SK-N-SH treated with all-trans-retinoic acid at 6 μM for 48 hours (cell line): ENCODE data around the gene B3GNT5.

ENCODE experiments used
- ATAC-seq: fragments of 200-7000 bp; cut with Tn5 transposase; 3 replicates; pipeline ENCODE4 v1.9.1; 2020; ENCODE audit warnings: mild to moderate bottlenecking, moderate library complexity
- BACH2 ChIP-seq: fragments of 250-450 bp; sonication (Bioruptor Pico); IDR thresholded peaks from 2 replicates; pipeline ENCODE4 v1.9.0; 2021; ENCODE audit warnings: mild to moderate bottlenecking, borderline replicate concordance
- CREB5 ChIP-seq: fragments of 250-450 bp; sonication (Bioruptor Pico); IDR thresholded peaks from 2 replicates; pipeline ENCODE4 v1.5.1; 2020; ENCODE audit warnings: low read depth, mild to moderate bottlenecking, moderate library complexity
- CSRNP3 ChIP-seq: fragments of 250-450 bp; sonication (Bioruptor Pico); IDR thresholded peaks from 2 replicates; pipeline ENCODE4 v1.5.1; 2021; ENCODE audit warnings: mild to moderate bottlenecking, moderate library complexity
- ISL1 ChIP-seq: fragments of 250-450 bp; sonication (Bioruptor Pico); IDR thresholded peaks from 2 replicates; pipeline ENCODE4 v2.1.2; 2022; ENCODE audit warnings: mild to moderate bottlenecking, moderate library complexity
- PATZ1 ChIP-seq: fragments of 250-450 bp; sonication (Bioruptor Pico); IDR thresholded peaks from 2 replicates; pipeline ENCODE4 v1.8.0; 2020; ENCODE audit warnings: mild to moderate bottlenecking, moderate library complexity, borderline replicate concordance
- POU6F1 ChIP-seq: fragments of 250-450 bp; sonication (Bioruptor Pico); IDR thresholded peaks from 2 replicates; pipeline ENCODE4 v1.8.0; 2021; ENCODE audit warnings: low read depth, mild to moderate bottlenecking, moderate library complexity, borderline replicate concordance
- PPARA ChIP-seq: fragments of 250-450 bp; sonication (Bioruptor Pico); IDR thresholded peaks from 2 replicates; pipeline ENCODE4 v1.5.0; 2020; ENCODE audit warnings: mild to moderate bottlenecking, borderline replicate concordance
- RARB ChIP-seq: fragments of 250-450 bp; sonication (Bioruptor Pico); IDR thresholded peaks from 2 replicates; pipeline ENCODE4 v1.8.0; 2021; ENCODE audit warnings: mild to moderate bottlenecking, moderate library complexity
- SNAI2 ChIP-seq: fragments of 250-450 bp; sonication (Bioruptor Pico); IDR thresholded peaks from 2 replicates; pipeline ENCODE4 v1.5.0; 2020; ENCODE audit warnings: mild to moderate bottlenecking, moderate library complexity
- TOX ChIP-seq: fragments of 250-450 bp; sonication (Bioruptor Pico); IDR thresholded peaks from 2 replicates; pipeline ENCODE4 v1.8.0; 2021; ENCODE audit warnings: mild to moderate bottlenecking, moderate library complexity, borderline replicate concordance
- TSHZ2 ChIP-seq: fragments of 250-450 bp; sonication (Bioruptor Pico); IDR thresholded peaks from 2 replicates; pipeline ENCODE4 v1.5.0; 2020; ENCODE audit warnings: mild to moderate bottlenecking, moderate library complexity
- ZC3H10 ChIP-seq: fragments of 250-450 bp; sonication (Bioruptor Pico); IDR thresholded peaks from 2 replicates; pipeline ENCODE4 v1.5.1; 2021; ENCODE audit warnings: mild to moderate bottlenecking, moderate library complexity
- ZFP3 ChIP-seq: fragments of 250-450 bp; sonication (Bioruptor Pico); IDR thresholded peaks from 2 replicates; pipeline ENCODE4 v1.5.0; 2020; ENCODE audit warnings: mild to moderate bottlenecking, moderate library complexity
- ZFP30 ChIP-seq: fragments of 450-650 bp; formaldehyde crosslinking; IDR thresholded peaks from 2 replicates; pipeline ENCODE4 v1.5.0; 2022; ENCODE audit warnings: mild to moderate bottlenecking, moderate library complexity
- ZNF70 ChIP-seq: fragments of 450-650 bp; formaldehyde crosslinking; IDR thresholded peaks from 2 replicates; pipeline ENCODE4 v1.5.0; 2020; ENCODE audit warnings: mild to moderate bottlenecking, moderate library complexity
- ZNF8 ChIP-seq: fragments of 450-650 bp; formaldehyde crosslinking; IDR thresholded peaks from 2 replicates; pipeline ENCODE4 v1.5.0; 2020; ENCODE audit warnings: mild to moderate bottlenecking, moderate library complexity

B3GNT5 gene

GRCh38 chr3:183215591-183216202, 37.4 kb upstream of the B3GNT5 start:
- TF ChIP-seq CSRNP3 (CRISPR knock-in tag) (no peak), ZC3H10 (CRISPR knock-in tag) (no peak), ZFP30 (CRISPR knock-in tag) (no peak), ISL1 (no peak), TSHZ2 (no peak)
- ATAC-seq, result no peak

- no peak for ATAC-seq
- TF ChIP-seq ZNF8 (no peak), PATZ1 (CRISPR knock-in tag) (no peak), POU6F1 (CRISPR knock-in tag) (no peak), ZC3H10 (CRISPR knock-in tag) (no peak), ZFP30 (CRISPR knock-in tag) (no peak), ZNF70 (CRISPR knock-in tag) (no peak), ISL1 (no peak), PPARA (CRISPR knock-in tag) (no peak), RARB (no peak), TOX (CRISPR knock-in tag) (no peak), SNAI2 (CRISPR knock-in tag) (no peak), BACH2 (CRISPR knock-in tag) (no peak), ZFP3 (no peak)
- TF ChIP-seq, all 23 proteins: peak for 0
Measured at GRCh38 chr3:183217548-183218332, 35.3 kb upstream of the B3GNT5 start.

- TF ChIP-seq PPARA (CRISPR knock-in tag) (no peak), PATZ1 (CRISPR knock-in tag) (no peak), ZNF8 (no peak), CREB5 (no peak), ZC3H10 (CRISPR knock-in tag) (no peak)
Measured at GRCh38 chr3:183218826-183219225, 34.2 kb upstream of the B3GNT5 start.

More at GRCh38 chr3:183218826-183219225, 34.2 kb upstream of the B3GNT5 start:
- no peak for ATAC-seq
